B cell (primary cell): ENCODE results near the gene ERVW-1.

Experiments used
- CTCF ChIP-seq: fragments of 200-600 bp; IDR thresholded peaks from one replicate; pipeline ENCODE4 v1.8.0; 2022; ENCODE audit warnings: antibody characterized with exemption, mild to moderate bottlenecking
- EZH2 ChIP-seq: IDR thresholded peaks from 2 replicates; pipeline ENCODE4 v1.6.1; 2012; ENCODE audit warnings: borderline replicate concordance, low read depth, mild to moderate bottlenecking, moderate library complexity, low read length; ENCODE audit not compliant: insufficient read depth, poor library complexity, severe bottlenecking

- no peak for TF ChIP-seq CTCF
- no peak for TF ChIP-seq EZH2
Measured at GRCh38 chr7:92496876-92497275, 19.1 kb upstream of the ERVW-1 start.
